Measurements from ENCODE around the gene SH2D2A. TPM values are rescaled to one million over a fixed set of nuclear protein-coding genes. Genes with fewer than 3 reads are reported as not detected.

SH2D2A gene
- total RNA-seq, 2 donors from 2014 or later = 1.1 to 2.8 TPM

- ATAC-seq (no peak), DNase-seq (no peak)
- intact Hi-C loops (cut with DNase I) = no loop called here
Observed at GRCh38 chr1:156806512-156807440, 9.9 kb downstream of the SH2D2A start.

- peak; percentile 43 for DNase-seq
Observed at GRCh38 chr1:156805766-156806511, 10.7 kb downstream of the SH2D2A start.

GRCh38 chr1:156804572-156805243 lies 11.9 kb downstream of the SH2D2A start:
- ATAC-seq (peak in 1 of 2 donors; percentile 2), DNase-seq (no peak)
- intact Hi-C loops (cut with DNase I) = no loop called here

More at GRCh38 chr1:156805766-156806511, 10.7 kb downstream of the SH2D2A start:
- intact Hi-C loops (cut with DNase I) = no loop called here
- peak; percentile 17 to 44 for ATAC-seq

GRCh38 chr1:156804026-156804425 lies 12.6 kb downstream of the SH2D2A start:
- intact Hi-C loops (cut with DNase I) = no loop called here
- DNase-seq = no peak
- no peak for ATAC-seq

- intact Hi-C loops (cut with DNase I) = no loop called here
- DNase-seq (no peak), ATAC-seq (no peak)
Observed at GRCh38 chr1:156803086-156803851, 13.4 kb downstream of the SH2D2A start.

GRCh38 chr1:156802421-156802935 lies 14.2 kb downstream of the SH2D2A start:
- no peak for ATAC-seq
- DNase-seq = no peak
- intact Hi-C loops (cut with DNase I) = no loop called here

- intact Hi-C loops (cut with DNase I) = no loop called here
- no peak for DNase-seq
Observed at GRCh38 chr1:156801409-156802121, 15.1 kb downstream of the SH2D2A start.

GRCh38 chr1:156797212-156797871 lies 19.3 kb downstream of the SH2D2A start:
- intact Hi-C loops (cut with DNase I) = no loop called here
- no peak for DNase-seq
- ATAC-seq = peak in 1 of 2 donors; percentile 40

More at GRCh38 chr1:156801409-156802121, 15.1 kb downstream of the SH2D2A start:
- peak; percentile 66 to 70 for ATAC-seq

- intact Hi-C loops (cut with DNase I) = no loop called here
- no peak for DNase-seq
- ATAC-seq = peak in 1 of 2 donors; percentile 25
Observed at GRCh38 chr1:156796340-156797097, 20.1 kb downstream of the SH2D2A start.

- ATAC-seq (no peak), DNase-seq (no peak)
- intact Hi-C loops (cut with DNase I) = no loop called here
Observed at GRCh38 chr1:156795787-156796186, 20.9 kb downstream of the SH2D2A start.

GRCh38 chr1:156795374-156795733 lies 21.3 kb downstream of the SH2D2A start:
- intact Hi-C loops (cut with DNase I) = no loop called here
- DNase-seq (no peak), ATAC-seq (no peak)

GRCh38 chr1:156794506-156795373 lies 21.9 kb downstream of the SH2D2A start:
- no peak for ATAC-seq
- DNase-seq = no peak
- intact Hi-C loops (cut with DNase I) = no loop called here

GRCh38 chr1:156789621-156790318 lies 26.9 kb downstream of the SH2D2A start:
- intact Hi-C loops (cut with DNase I) = no loop called here
- ATAC-seq = no peak
- DNase-seq = no peak

- DNase-seq (no peak), ATAC-seq (no peak)
- intact Hi-C loops (cut with DNase I) = no loop called here
Observed at GRCh38 chr1:156788136-156788535, 28.5 kb downstream of the SH2D2A start.

GRCh38 chr1:156786640-156787039 lies 30.0 kb downstream of the SH2D2A start:
- DNase-seq = no peak
- ATAC-seq = no peak
- intact Hi-C loops (cut with DNase I) = no loop called here
